HEK293 (cell line): ENCODE measurements around the gene RECK.

Experiments used
- CTCF ChIP-seq: fragments of 450-650 bp; formaldehyde crosslinking; IDR thresholded peaks from 2 replicates; pipeline ENCODE4 v1.5.1; 2016; ENCODE audit warnings: missing biosample characterization, missing genetic modification characterization
- YY1 ChIP-seq: fragments of 450-650 bp; formaldehyde crosslinking; IDR thresholded peaks from 2 replicates; pipeline ENCODE4 v1.5.1; 2018; ENCODE audit warnings: missing biosample characterization, missing genetic modification characterization

DNA sequence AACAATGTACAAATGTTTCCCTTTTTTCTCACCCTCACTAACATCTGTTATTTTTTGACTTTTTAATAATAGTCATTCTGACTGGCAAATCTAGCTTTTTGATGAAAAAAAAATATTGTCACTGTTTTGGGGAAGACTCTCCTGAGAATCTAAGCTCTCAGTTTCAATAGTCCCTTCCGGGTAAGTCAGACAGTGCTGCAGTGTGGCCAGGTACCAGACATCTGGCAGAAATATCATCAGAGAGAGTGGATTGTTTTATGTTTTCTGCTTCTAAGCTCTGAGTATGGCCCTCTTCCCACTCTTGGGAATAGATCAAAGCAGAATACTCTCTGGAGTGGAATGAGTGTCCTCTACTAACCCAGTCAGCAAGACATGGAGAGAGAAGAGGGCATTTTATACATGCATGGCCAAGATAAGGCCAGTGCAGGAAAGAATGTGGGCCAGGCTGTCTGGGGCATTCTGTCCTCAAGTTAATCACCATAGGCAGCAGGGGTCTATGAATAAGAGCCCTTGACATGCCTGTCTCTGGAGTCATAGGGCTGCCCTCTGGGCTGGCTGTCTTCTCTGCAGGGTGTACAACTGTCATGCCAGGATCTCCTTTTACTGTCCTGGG is 40.2 kb upstream of the RECK start:
- TF ChIP-seq CTCF (tag by site-specific recombination) (no peak), YY1 (tag by site-specific recombination) (no peak)
